GM18499 (cell line): ENCODE results near the gene VEPH1.

ENCODE experiments used
- ATAC-seq: cut with Tn5 transposase; IDR thresholded peaks from one replicate; pipeline ENCODE4 v1.9.1; 2021; ENCODE audit warnings: moderate number of reproducible peaks; ENCODE audit not compliant: insufficient read depth, unreplicated experiment

VEPH1 gene

DNA sequence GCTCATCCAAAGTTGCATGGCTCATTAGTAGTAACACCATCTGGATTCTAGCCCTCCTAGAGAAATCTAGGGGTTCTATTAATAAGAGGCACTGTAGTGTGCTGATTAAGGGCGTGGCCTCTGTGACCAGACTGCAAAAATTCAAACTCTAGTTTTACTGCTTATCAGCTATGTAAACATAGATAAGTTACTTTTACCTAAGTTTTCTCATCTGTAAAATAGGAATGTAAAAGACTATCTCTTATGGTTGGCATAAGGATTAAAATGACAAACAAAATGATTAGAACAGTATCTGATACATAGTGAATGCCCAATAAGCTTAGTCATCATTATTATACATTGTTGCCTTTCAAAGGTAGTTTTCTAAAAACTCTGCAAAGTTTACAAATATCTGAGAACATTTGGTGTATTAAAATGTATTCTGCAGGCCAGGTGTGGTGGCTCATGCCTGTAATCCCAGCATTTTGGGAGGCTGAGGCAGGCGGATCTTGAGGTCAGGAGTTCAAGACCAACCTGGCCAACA, 62.1 kb downstream of the VEPH1 start:
- no peak for ATAC-seq

DNA sequence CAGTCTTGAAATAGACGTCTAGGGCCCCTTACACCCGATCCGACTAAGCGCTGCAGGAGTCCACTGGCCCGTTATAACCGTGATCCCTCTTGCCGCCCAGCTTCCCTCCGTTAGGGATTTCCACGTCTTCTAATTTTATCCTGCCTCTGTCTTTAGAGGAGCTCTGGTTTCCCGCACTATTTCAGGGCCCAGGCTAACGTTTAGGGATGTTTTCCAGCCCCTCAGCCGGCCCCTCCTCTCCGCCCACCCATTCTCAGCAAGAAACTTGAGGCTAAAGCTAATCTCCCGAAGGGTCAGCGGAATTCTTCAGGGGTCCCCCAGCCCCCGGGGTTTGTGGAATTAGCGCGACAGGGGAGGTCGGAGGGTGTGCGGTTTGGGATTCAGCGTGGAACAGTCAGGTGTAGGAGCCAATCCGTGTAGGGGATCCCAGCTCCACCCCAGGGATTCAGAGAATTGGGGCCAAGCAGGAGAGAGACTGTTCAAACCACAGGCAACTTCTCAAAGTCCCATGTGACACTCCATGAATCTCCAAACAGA, 65.0 kb downstream of the VEPH1 start:
- no peak for ATAC-seq

DNA sequence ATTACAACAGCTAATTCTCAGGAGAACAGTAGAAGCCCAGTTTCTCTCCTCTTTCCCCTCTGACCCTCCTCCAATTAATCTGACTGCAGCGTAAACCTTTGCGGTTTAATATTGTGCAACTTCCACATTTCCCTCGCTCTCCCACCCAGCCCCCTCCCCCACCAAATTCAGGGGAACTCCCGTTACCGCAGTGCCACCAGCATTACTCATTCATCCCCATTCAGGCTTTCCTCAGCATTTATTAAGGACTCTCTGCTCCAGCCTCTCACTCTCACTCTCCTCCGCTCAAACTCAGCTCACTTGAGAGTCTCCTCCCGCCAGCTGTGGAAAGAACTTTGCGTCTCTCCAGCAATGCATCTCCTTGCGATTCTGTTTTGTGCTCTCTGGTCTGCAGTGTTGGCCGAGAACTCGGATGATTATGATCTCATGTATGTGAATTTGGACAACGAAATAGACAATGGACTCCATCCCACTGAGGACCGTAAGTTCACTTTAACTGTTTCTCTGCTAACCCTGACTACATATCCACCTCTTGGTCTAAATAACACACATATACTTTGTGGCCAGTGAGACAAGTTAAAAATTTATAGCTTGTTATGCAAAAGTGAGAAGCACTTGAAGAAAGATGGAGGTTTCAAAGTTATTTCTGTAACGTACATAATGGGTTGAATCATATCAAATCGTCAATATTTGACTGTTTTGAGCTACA, 66.5 kb downstream of the VEPH1 start, which contains the start of gene PTX3:
PTX3 (plus strand) TSS at position 268 of the 709 bp plus-strand sequence; CDS start at position 352, 84 bp downstream.
- no peak for ATAC-seq

DNA sequence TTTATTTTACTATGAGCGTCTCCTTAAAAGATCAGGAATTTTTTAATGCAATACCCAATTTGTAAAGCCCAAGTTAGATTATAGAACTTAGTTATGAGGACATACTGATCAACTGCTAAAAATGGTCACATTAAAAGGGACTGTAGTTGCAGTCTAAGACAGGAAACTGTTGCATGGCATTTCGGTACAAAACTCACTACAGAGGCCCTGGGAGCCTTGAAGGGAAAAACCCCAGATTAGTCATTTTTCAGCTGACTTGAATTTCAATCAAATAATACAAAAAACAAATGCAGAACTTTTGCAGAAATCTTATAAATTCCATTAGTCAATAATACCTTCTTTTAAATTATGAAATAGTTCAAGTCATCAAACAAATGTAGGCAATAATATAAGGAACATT, 73.5 kb downstream of the VEPH1 start:
- no peak for ATAC-seq

DNA sequence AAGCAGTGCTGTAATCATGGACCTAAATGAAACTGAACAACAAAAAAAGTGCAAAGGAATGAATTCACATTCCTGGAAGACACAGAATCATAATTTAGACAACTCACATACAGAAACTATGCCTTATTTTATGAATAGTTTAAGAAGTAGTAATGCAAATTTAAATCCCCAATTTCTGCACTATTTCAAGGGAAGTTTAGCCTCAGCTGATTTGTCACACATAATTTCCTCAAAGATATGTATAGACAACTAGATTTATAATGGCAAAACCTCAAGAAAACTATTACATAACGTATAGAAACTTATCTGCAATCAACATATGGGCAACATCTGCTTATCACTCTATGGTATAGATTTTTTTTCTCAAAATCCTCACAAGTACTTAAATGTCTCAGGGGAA, 74.4 kb downstream of the VEPH1 start:
- ATAC-seq: no peak

DNA sequence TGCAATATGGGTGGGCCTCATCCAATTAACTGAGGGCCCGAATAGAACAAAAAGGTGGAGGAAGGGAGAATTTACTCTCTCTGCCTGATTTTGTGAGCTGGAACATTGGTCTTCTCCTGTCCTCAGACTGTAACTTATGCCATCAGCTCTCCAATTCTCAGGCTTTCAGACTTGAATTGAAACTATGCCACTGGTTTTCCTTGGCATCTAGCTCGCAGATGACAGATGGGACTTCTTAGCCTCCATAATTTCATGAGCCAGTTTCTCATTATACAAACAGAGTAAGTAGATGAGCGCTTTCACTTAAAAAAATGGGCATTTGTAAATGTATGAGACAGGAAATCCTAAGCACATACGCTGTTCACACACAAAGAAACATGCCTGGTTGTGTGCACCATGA, 75.3 kb downstream of the VEPH1 start:
- ATAC-seq: no peak

- ATAC-seq: no peak
These were observed 79.9 kb downstream of the VEPH1 start for GRCh38 chr3:157423337-157423736.

GRCh38 chr3:157420606-157421130, 82.5 kb downstream of the VEPH1 start:
- ATAC-seq: no peak

- no peak for ATAC-seq
These were observed 85.1 kb downstream of the VEPH1 start for GRCh38 chr3:157418104-157418503.

- no peak for ATAC-seq
These were observed 86.0 kb downstream of the VEPH1 start for GRCh38 chr3:157417247-157417646.

DNA sequence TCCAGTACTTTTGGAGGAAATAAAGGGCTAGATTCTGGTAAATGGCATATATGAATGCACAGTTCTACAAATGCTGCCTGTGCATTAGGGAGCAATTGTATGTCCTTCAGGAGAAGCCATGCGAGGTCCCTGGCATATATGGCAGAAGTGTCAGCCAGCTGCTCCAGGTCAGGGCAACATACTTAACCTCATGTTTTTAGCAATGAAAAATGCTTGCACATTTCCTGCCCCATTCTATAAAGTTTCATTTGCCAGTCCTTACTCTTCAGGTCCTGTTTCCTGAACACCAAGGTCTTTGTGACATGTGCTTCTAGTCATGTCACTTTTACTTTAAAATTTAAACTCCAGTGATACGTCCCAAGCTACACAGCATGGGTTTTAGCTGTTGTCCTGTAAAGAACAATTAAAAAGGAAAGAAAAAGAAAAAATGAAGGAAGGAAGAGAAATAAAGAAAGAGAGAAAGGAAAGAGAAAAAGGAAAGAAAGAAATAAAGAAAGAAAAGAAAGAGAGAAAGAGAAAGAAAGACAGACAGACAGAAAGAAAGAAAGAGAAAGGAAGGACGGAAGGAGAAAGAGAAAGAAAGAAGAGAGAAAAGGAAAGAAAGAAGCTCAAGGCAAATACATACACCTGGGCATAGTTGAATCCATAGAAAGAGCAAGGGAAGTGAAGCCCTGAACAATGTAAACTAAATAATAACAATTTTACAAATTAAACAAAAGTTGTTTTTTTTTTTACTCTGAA, 86.7 kb downstream of the VEPH1 start:
- no peak for ATAC-seq

GRCh38 chr3:157414861-157415260, 88.4 kb downstream of the VEPH1 start:
- no peak for ATAC-seq

- ATAC-seq: no peak
These were observed 90.8 kb downstream of the VEPH1 start for GRCh38 chr3:157412323-157412855.

- ATAC-seq: no peak
These were observed 92.3 kb downstream of the VEPH1 start for GRCh38 chr3:157410945-157411344.

DNA sequence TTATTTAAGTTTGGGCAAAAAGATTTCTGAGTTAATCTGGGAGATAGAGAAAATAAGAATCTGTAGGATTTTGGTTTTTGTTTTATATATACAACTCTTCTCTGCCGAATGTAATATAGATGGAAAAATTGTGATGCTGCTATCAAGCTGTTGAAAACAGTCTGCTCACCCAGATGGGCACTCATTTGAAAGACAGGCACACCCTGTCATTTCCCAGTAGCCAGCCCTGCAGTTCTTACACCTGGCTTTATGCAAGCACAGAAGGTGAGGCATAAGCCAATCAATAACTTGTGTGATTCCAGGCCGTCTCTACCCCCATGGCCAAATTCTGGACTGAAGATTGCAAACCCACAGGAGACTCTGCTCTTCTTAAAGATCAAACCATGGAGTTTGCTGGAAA, 93.7 kb downstream of the VEPH1 start:
- ATAC-seq: no peak

DNA sequence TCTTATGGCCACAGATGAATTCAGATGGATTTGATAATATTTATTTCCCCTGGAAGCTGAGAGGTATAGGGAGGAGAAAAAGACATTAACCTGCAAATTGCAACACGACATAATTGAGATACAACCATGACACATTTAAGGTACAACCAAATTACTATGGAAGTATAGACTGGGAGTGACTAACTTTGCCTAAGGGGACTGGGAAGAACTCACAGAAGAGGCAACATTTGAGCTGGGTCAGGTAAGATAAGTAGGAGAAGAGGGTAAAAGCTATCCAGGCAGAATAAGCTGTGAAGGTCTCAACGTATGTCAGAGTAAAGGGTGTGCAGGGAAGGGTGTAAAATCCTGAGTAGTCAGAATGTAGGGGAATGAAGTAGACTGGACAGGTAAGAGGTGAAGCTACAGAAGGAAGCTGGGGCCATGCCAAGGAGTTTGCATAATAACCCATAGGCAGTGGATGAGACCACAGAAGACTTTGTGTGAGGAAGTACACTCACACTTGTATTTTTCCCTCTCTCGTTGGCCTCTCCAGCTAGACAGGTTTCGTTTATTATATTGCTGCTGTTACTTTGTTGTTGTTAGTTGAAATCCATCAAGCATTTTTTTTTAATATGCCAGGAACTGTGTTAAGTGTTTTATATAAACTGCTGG, 94.6 kb downstream of the VEPH1 start:
- no peak for ATAC-seq

- ATAC-seq: no peak
These were observed 95.4 kb downstream of the VEPH1 start for GRCh38 chr3:157407769-157408168.

- no peak for ATAC-seq
These were observed 96.8 kb downstream of the VEPH1 start for GRCh38 chr3:157406394-157406793.

DNA sequence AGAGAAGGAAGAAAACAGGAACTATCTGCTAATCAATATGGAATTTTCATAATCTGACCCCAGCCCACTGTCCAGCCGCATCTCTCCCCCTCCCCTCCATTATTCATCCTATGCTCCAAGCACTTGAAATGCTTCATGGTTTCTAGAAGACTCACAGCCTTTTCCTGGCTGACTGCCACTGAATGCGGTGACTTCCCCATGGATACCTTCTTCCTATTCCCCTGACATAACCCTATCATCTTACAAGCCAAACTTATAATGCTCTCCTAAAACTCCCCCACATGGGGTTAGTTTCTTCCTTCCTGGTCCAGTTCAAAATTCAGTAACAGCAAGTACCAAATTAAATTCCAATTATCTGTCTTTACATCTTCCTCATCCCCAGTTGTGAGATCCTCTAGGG, 97.8 kb downstream of the VEPH1 start:
- no peak for ATAC-seq

GRCh38 chr3:157404381-157404780, 98.8 kb downstream of the VEPH1 start:
- no peak for ATAC-seq
